ENCODE measurements around the gene SH3RF3.

SH3RF3 gene

GRCh38 chr2:109433486-109433885 is 304.5 kb downstream of the SH3RF3 start:
- DNase-seq (ENCODE audit: low read depth) = no peak
- no peak overlapping the region for H3K4me3 ChIP-seq (ENCODE audit: low read depth, low read length)
- TF ChIP-seq, protein P1, sequence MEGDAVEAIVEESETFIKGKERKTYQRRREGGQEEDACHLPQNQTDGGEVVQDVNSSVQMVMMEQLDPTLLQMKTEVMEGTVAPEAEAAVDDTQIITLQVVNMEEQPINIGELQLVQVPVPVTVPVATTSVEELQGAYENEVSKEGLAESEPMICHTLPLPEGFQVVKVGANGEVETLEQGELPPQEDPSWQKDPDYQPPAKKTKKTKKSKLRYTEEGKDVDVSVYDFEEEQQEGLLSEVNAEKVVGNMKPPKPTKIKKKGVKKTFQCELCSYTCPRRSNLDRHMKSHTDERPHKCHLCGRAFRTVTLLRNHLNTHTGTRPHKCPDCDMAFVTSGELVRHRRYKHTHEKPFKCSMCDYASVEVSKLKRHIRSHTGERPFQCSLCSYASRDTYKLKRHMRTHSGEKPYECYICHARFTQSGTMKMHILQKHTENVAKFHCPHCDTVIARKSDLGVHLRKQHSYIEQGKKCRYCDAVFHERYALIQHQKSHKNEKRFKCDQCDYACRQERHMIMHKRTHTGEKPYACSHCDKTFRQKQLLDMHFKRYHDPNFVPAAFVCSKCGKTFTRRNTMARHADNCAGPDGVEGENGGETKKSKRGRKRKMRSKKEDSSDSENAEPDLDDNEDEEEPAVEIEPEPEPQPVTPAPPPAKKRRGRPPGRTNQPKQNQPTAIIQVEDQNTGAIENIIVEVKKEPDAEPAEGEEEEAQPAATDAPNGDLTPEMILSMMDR (IDR thresholded peaks at IDR 0.05; ENCODE audit: low read depth, low read length, missing control alignments) = no peak

GRCh38 chr2:109433926-109434325 is 304.9 kb downstream of the SH3RF3 start:
- no peak overlapping the region for H3K4me3 ChIP-seq (ENCODE audit: low read depth, low read length)
- DNase-seq (ENCODE audit: low read depth) = no peak
- TF ChIP-seq, protein P1 (IDR thresholded peaks at IDR 0.05; ENCODE audit: low read depth, low read length, missing control alignments) = no peak

- TF ChIP-seq, protein P1 (IDR thresholded peaks at IDR 0.05; ENCODE audit: low read depth, low read length, missing control alignments) = no peak
- H3K4me3 ChIP-seq (ENCODE audit: low read depth, low read length) = no peak overlapping the region
Measured at GRCh38 chr2:109434351-109434750, 305.3 kb downstream of the SH3RF3 start.

GRCh38 chr2:109435066-109435690 is 306.2 kb downstream of the SH3RF3 start:
- DNase-seq (ENCODE audit: low read depth) = no peak
- TF ChIP-seq, protein P1 (IDR thresholded peaks at IDR 0.05; ENCODE audit: low read depth, low read length, missing control alignments) = no peak
- no peak overlapping the region for H3K4me3 ChIP-seq (ENCODE audit: low read depth, low read length)

More at GRCh38 chr2:109434351-109434750, 305.3 kb downstream of the SH3RF3 start:
- no peak for DNase-seq (ENCODE audit: low read depth)

GRCh38 chr2:109435901-109436598 is 307.0 kb downstream of the SH3RF3 start:
- DNase-seq (ENCODE audit: low read depth) = no peak
- H3K4me3 ChIP-seq (ENCODE audit: low read depth, low read length) = no peak overlapping the region
- TF ChIP-seq, protein P1 (IDR thresholded peaks at IDR 0.05; ENCODE audit: low read depth, low read length, missing control alignments) = no peak

GRCh38 chr2:109436610-109437225 is 307.7 kb downstream of the SH3RF3 start:
- no peak overlapping the region for H3K4me3 ChIP-seq (ENCODE audit: low read depth, low read length)
- TF ChIP-seq, protein P1 (IDR thresholded peaks at IDR 0.05; ENCODE audit: low read depth, low read length, missing control alignments) = no peak
- no peak for DNase-seq (ENCODE audit: low read depth)
